ENCODE results near the gene ZNRF3. TPM values are rescaled to one million over a fixed set of nuclear protein-coding genes. Genes with fewer than 3 reads are reported as not detected.

Gene ZNRF3
- total RNA-seq, 6 experiments from 2014 or later = 5.8 to 9.2 (median 6.9) TPM

DNA sequence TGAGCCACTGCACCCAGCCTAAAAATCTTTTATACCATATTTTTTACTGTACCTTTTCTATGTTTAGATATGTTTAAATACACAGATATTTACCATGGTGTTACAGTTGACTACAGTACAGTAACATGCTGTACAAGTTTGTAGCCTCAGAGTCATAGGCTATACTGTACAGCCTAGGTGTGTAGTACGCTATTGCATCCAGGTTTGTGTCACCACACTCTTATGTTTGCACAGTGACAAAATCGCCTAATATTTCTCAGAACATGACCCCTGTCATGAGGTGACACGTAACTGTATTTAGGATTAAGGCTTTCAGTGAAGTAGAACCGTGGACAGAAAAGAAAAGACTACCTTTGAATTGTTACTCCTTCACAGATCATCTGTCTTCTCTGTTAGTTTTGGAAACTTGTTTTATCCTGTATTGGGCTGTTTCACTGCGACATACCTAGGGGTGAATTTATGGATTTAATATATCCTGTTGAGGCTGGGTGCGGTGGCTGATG lies 83.8 kb downstream of the ZNRF3 start:
- peaks cover 0 to 19% (median 0%) of the 10 kb centered on the region in 4 donors for H3K4me1 ChIP-seq
- H3K27ac ChIP-seq = no peak overlapping the region
- no peaks in the 10 kb centered on the region for H3K9me3 ChIP-seq
- no peak overlapping the region for H3K4me3 ChIP-seq
- no peaks in the 10 kb centered on the region for H3K27me3 ChIP-seq
- no peak for TF ChIP-seq POLR2A (IDR thresholded peaks at IDR 0.05)
- TF ChIP-seq, protein P1, sequence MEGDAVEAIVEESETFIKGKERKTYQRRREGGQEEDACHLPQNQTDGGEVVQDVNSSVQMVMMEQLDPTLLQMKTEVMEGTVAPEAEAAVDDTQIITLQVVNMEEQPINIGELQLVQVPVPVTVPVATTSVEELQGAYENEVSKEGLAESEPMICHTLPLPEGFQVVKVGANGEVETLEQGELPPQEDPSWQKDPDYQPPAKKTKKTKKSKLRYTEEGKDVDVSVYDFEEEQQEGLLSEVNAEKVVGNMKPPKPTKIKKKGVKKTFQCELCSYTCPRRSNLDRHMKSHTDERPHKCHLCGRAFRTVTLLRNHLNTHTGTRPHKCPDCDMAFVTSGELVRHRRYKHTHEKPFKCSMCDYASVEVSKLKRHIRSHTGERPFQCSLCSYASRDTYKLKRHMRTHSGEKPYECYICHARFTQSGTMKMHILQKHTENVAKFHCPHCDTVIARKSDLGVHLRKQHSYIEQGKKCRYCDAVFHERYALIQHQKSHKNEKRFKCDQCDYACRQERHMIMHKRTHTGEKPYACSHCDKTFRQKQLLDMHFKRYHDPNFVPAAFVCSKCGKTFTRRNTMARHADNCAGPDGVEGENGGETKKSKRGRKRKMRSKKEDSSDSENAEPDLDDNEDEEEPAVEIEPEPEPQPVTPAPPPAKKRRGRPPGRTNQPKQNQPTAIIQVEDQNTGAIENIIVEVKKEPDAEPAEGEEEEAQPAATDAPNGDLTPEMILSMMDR (IDR thresholded peaks at IDR 0.05) = no peak
- 59% methylated on average over 6 of the region's 6 CpGs for WGBS (ENCODE audit: insufficient coverage, low coverage, low lambda C conversion rate, missing lambda C conversion rate)
- intact Hi-C loops (cut with DNase I) = no loop called here
- DNase-seq (no peak), ATAC-seq (peak in 3 of 4 donors; percentile 24 to 79 (median 46))
- no peaks in the 10 kb centered on the region for H3K36me3 ChIP-seq

DNA sequence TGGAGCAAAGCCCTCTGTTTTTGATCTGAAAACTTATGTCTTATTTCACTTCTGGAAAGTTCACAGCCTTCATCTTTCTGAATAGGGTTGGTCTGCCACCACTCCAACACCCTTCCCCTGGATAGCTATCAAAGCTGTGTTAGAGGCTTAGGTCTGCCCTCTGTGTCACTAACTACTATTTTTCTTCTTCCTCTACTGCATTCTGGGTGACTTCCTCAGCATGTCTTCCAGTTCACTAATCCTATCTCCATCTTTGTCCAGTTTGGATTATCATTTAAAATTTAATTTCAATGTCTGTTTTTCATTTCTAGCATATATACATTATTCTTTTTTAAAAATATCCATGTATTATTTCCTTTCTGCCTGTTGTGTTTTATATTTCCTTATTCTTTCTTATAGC lies 84.6 kb downstream of the ZNRF3 start:
- Histone ChIP-seq H3K27me3 (no peaks in the 10 kb centered on the region), H3K4me3 (no peak overlapping the region), H3K27ac (no peak overlapping the region), H3K4me1 (peaks cover 0 to 19% (median 0%) of the 10 kb centered on the region in 4 donors), H3K9me3 (no peaks in the 10 kb centered on the region), H3K36me3 (no peaks in the 10 kb centered on the region)
- ATAC-seq (no peak), DNase-seq (no peak)
- intact Hi-C loops (cut with DNase I) = no loop called here
- TF ChIP-seq POLR2A (IDR thresholded peaks at IDR 0.05) = no peak
- TF ChIP-seq, protein P1 (IDR thresholded peaks at IDR 0.05) = no peak

DNA sequence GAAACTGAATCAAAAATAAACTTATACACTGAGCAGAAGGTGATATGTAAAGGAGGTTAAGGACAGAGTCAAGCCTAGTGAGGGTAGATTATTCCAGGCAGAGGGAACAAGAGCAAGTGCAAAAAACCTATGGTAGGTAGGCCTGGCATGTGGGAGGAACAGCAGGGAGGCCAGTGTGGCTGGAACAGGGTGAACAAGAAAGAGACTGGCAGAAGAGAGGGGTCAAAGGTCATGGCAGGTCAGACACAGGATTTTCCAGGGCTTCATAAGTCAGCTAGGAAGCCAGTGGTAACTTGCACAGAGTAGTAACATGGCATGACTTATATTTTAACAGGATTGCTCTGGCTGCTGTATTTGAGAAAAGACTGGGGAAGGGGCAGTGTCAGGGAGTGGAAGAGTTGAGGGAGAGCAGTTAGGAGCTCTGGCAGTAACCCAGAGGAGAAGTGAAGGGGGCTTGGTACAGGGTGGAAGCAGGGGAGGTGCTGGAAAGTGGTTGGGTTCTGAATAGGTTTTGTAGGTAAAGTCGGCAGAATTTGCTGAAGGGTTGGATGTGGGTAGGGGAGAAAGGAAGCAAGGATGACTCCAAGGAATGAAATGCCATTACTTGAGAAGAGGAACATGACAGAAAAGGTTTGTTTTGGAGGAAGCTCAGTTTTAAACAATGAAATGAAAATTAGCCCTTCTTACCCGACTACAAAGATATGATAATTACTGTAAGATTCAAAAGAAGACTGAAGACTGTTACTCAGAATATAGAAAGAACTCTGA lies 86.2 kb downstream of the ZNRF3 start:
- H3K4me1 ChIP-seq = peaks cover 0 to 19% (median 0%) of the 10 kb centered on the region in 4 donors
- no peaks in the 10 kb centered on the region for H3K36me3 ChIP-seq
- TF ChIP-seq POLR2A (IDR thresholded peaks at IDR 0.05) = no peak
- TF ChIP-seq, protein P1 (IDR thresholded peaks at IDR 0.05) = no peak
- intact Hi-C loops (cut with DNase I) = no loop called here
- WGBS (ENCODE audit: insufficient coverage, low coverage, low lambda C conversion rate, missing lambda C conversion rate) = 69% methylated on average over 2 of the region's 2 CpGs
- no peaks in the 10 kb centered on the region for H3K9me3 ChIP-seq
- H3K27me3 ChIP-seq = no peaks in the 10 kb centered on the region
- H3K4me3 ChIP-seq = no peak overlapping the region
- peak; percentile 73 to 89 (median 87) for ATAC-seq
- peak overlapping the region in 1 of 3 donors; percentile 36 for H3K27ac ChIP-seq
- peak in 1 of 3 donors; percentile 59 for DNase-seq

DNA sequence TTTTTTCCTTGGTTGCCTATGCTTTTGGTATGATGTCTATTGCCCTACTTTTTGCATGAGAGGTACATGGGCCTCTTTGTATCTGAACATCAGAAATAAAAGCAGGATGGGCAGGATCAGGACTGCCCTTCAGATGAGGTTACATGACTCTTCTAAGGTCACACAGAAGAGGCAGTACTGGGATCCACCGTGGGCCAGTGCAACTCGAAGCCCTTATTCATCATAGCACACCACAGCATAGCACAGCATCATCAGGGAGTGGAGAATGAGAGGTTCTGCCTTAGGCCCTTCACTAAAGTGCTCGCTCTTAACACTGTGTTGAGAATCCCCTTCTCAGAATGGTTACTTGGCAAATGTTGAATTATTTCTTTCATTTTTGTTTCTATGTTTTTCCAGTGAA lies 90.0 kb downstream of the ZNRF3 start:
- no peak overlapping the region for H3K27ac ChIP-seq
- no peaks in the 10 kb centered on the region for H3K36me3 ChIP-seq
- TF ChIP-seq POLR2A (IDR thresholded peaks at IDR 0.05) = no peak
- TF ChIP-seq, protein P1 (IDR thresholded peaks at IDR 0.05) = no peak
- intact Hi-C loops (cut with DNase I) = no loop called here
- DNase-seq (no peak), ATAC-seq (no peak)
- peaks cover 0 to 36% (median 5%) of the 10 kb centered on the region in 4 donors for H3K4me1 ChIP-seq
- WGBS (ENCODE audit: insufficient coverage, low coverage, low lambda C conversion rate, missing lambda C conversion rate) = 84% methylated on average over 3 of the region's 3 CpGs
- H3K9me3 ChIP-seq = no peaks in the 10 kb centered on the region
- H3K4me3 ChIP-seq = no peak overlapping the region
- no peaks in the 10 kb centered on the region for H3K27me3 ChIP-seq
